Common myeloid progenitor, CD34-positive (primary cell): Measurements from ENCODE around the gene PSMG3.
"Not testable (repeated sequence)": the region's sequence is repeated elsewhere in the genome, so short reads cannot be mapped to it uniquely, and the experiment has no call there.

Source experiments
- CTCF ChIA-PET: fragments of 350-600 bp; sonication (Branson Sonifier 250); formaldehyde crosslinking; loops from one replicate; lab custom pipeline; 2021; ENCODE audit warnings: antibody characterized with exemption; lab: Charles Lee
- POLR2A ChIA-PET: fragments of 350-600 bp; sonication (Branson Sonifier 250); formaldehyde crosslinking; loops from one replicate; lab custom pipeline; 2021; ENCODE audit warnings: antibody characterized with exemption; lab: Charles Lee
- DNase-seq, 3 donors: peaks; one replicate each; pipeline versions ENCODE4 v3.0.0 to v3.0.0-alpha.2; 2013
- H3K27ac ChIP-seq, 2 experiments: 1 replicate in 1 of 2; 2 replicates in 1 of 2; pipeline ENCODE4 v1.7.0; 2013; ENCODE audit warnings: inconsistent platforms in 2 of 2, low read length in 2 of 2, mild to moderate bottlenecking in 2 of 2, low read depth in 1 of 2, moderate library complexity in 1 of 2; ENCODE audit not compliant: severe bottlenecking in 2 of 2, insufficient read depth in 1 of 2, poor library complexity in 1 of 2
- H3K27me3 ChIP-seq, 5 experiments: replicated peaks in 2 of 5; 1 replicate in 3 of 5; 2 replicates in 2 of 5; pipeline versions ENCODE4 v1.6.1 to v1.7.0; 2013; ENCODE audit warnings: low read length in 4 of 5, mild to moderate bottlenecking in 2 of 5, moderate library complexity in 2 of 5, inconsistent platforms in 1 of 5; ENCODE audit not compliant: insufficient read depth in 5 of 5, control insufficient read depth in 4 of 5
- H3K36me3 ChIP-seq, 4 experiments: 1 replicate in 2 of 4; 2 replicates in 2 of 4; pipeline versions ENCODE4 v1.6.1 to v1.7.0; 2013; ENCODE audit warnings: low read length in 3 of 4, control low read depth in 1 of 4, mild to moderate bottlenecking in 1 of 4; ENCODE audit not compliant: control insufficient read depth in 4 of 4, insufficient read depth in 4 of 4
- H3K4me1 ChIP-seq, 4 experiments: 1 replicate in 3 of 4; 2 replicates in 1 of 4; pipeline versions ENCODE4 v1.6.1 to v1.7.1; 2013; ENCODE audit warnings: low read length in 3 of 4, mild to moderate bottlenecking in 3 of 4, control low read depth in 1 of 4, inconsistent platforms in 1 of 4, moderate library complexity in 1 of 4; ENCODE audit not compliant: control insufficient read depth in 4 of 4, insufficient read depth in 4 of 4; ENCODE audit errors: control extremely low read depth in 1 of 4
- H3K4me3 ChIP-seq, 7 experiments: 1 replicate in 4 of 7; 2 replicates in 3 of 7; pipeline versions ENCODE4 v1.5.1 to v1.7.0; 2013; ENCODE audit warnings: mild to moderate bottlenecking in 7 of 7, low read length in 6 of 7, moderate library complexity in 6 of 7, inconsistent platforms in 2 of 7, low read depth in 2 of 7, control low read depth in 1 of 7; ENCODE audit not compliant: insufficient read depth in 4 of 7, control insufficient read depth in 1 of 7; ENCODE audit errors: extremely low read depth in 1 of 7
- H3K9me3 ChIP-seq, 5 experiments: 1 replicate in 4 of 5; 2 replicates in 1 of 5; pipeline versions ENCODE4 v1.6.1 to v1.7.1; 2013; ENCODE audit warnings: low read length in 4 of 5, mild to moderate bottlenecking in 2 of 5, inconsistent platforms in 1 of 5, low read depth in 1 of 5, moderate library complexity in 1 of 5; ENCODE audit not compliant: control insufficient read depth in 4 of 5, insufficient read depth in 2 of 5; ENCODE audit errors: control extremely low read depth in 1 of 5
- WGBS: methylation state at CpG from one replicate; pipeline ENCODE4 v1.1.5; 2013; ENCODE audit not compliant: insufficient coverage; 5-methylcytosine and 5-hydroxymethylcytosine counted together

Gene PSMG3

GRCh38 chr7:1523208-1523607 is 46.6 kb downstream of the PSMG3 start:
- Histone ChIP-seq H3K9me3 (peaks cover 0 to 2% (median 0%) of the 10 kb centered on the region in 5 experiments), H3K4me3 (no peak overlapping the region), H3K4me1 (peaks cover 0 to 13% (median 7%) of the 10 kb centered on the region in 4 experiments), H3K27me3 (no peaks in the 10 kb centered on the region), H3K36me3 (no peaks in the 10 kb centered on the region), H3K27ac (no peak overlapping the region)
- ChIA-PET POLR2A (interaction anchor here (0.7 kb wide), 1 partner anchor 14 kb away, joined by 3 read pairs; no protein-coding TSS in a partner anchor), CTCF (interaction anchor here (1.0 to 1.5 kb wide), 2 partner anchors 10 to 13 kb away, joined by 3 to 4 read pairs; no protein-coding TSS in a partner anchor)
- 77% methylated on average over 13 of the region's 13 CpGs for WGBS
- DNase-seq = no peak

DNA sequence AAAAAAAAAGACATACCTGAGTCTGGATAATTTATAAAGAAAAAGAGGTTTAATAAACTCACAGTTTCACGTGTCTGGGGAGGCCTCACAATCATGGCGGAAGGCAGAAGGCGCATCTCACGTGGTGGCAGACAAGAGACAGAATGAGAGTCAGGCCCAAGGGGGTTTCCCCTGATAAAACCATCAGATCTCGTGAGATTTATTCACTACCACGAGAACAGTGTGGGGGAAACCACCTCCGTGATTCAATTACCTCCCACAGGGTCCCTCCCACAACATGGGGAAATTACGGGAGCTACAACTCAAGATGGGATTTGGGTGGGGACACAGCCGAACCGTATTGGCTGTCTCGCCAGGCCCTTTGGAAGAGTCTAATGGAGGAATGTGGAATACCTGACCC is 48.4 kb downstream of the PSMG3 start:
- peak in 2 of 3 donors; percentile 38 to 44 for DNase-seq
- ChIA-PET CTCF (interaction anchor here (1.2 kb wide), 1 partner anchor 11 kb away, joined by 3 read pairs; no protein-coding TSS in a partner anchor), POLR2A (no interaction called here)
- H3K36me3 ChIP-seq = no peaks in the 10 kb centered on the region
- peaks cover 0 to 2% (median 0%) of the 10 kb centered on the region in 5 experiments for H3K9me3 ChIP-seq
- WGBS = 84% methylated on average over 9 of the region's 11 CpGs
- H3K27ac ChIP-seq = no peak overlapping the region
- no peaks in the 10 kb centered on the region for H3K27me3 ChIP-seq
- no peak overlapping the region for H3K4me3 ChIP-seq
- H3K4me1 ChIP-seq = peaks cover 0 to 13% (median 8%) of the 10 kb centered on the region in 4 experiments

DNA sequence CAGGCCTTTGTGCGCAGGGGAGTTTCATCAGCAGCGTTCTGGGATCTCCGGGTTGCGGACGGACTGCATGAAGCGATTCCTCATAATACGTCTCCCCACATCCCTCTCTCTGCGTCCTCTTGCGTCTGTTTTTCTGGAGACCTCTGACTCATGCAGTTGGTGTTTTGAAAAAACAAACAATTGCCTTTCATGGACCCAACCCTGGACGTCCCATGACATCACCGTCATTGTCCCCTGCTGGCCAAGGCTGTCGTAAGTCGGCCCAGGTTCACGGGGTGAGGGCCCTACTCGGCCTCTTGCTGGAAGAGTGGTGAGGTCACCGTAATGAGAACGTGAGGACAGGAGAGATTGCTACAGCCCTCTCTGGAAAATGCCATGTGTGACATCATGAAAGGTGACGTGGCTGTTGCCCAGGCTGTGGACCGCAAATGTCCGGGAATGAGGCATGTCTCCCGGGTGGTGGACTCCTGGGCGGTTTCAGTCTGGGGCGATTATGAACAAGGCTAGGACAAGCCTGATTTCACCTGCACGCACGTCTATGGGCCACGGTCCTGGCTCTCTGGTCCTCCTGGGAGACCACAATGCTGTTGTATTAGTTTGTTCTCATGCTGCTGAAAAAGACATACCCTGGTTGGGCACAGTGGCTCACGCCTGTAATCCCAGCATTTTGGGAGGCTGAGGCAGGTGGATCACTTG is 49.1 kb downstream of the PSMG3 start:
- no peaks in the 10 kb centered on the region for H3K36me3 ChIP-seq
- POLR2A ChIA-PET = no interaction called here
- H3K27ac ChIP-seq = no peak overlapping the region
- no peak for DNase-seq
- CTCF ChIA-PET = no interaction called here
- no peaks in the 10 kb centered on the region for H3K27me3 ChIP-seq
- peaks cover 0 to 2% (median 0%) of the 10 kb centered on the region in 5 experiments for H3K9me3 ChIP-seq
- WGBS = 95% methylated on average over 26 of the region's 27 CpGs
- peaks cover 0 to 14% (median 8%) of the 10 kb centered on the region in 4 experiments for H3K4me1 ChIP-seq
- H3K4me3 ChIP-seq = no peak overlapping the region

GRCh38 chr7:1519322-1519922 is 50.4 kb downstream of the PSMG3 start:
- peaks cover 0 to 26% (median 20%) of the 10 kb centered on the region in 4 experiments for H3K4me1 ChIP-seq
- WGBS = 96% methylated on average over 10 of the region's 12 CpGs
- H3K9me3 ChIP-seq, H3K27me3 ChIP-seq, H3K4me3 ChIP-seq, H3K27ac ChIP-seq, POLR2A ChIA-PET, H3K36me3 ChIP-seq, DNase-seq: not testable (repeated sequence)
- CTCF ChIA-PET = interaction anchor here (1.2 to 1.6 kb wide), 2 partner anchors 9 to 11 kb away, joined by 4 to 5 read pairs; no protein-coding TSS in a partner anchor
